ENCODE measurements around the gene MUC2.
"Not testable (repeated sequence)": the region's sequence is repeated elsewhere in the genome, so short reads cannot be mapped to it uniquely, and the experiment has no call there.

Gene MUC2

DNA sequence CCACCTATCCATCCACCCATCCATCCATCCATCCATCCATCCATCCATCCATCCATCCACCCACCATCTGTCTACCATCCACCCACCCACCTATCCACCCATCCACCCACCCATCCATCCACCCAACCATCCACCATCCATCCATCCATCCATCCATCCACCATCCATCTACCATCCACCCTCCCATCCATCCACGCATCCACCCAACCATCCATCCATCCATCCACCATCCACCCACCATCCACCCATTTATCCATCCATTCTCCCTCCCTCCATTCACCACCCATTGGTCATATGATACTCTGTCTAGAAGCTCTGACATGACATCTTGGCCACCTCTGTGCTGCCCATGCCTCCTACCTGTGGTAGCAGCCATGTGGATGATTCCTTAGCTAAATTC lies 31.7 kb downstream of the MUC2 start:
- no peak for DNase-seq (ENCODE audit: low spot score)

DNA sequence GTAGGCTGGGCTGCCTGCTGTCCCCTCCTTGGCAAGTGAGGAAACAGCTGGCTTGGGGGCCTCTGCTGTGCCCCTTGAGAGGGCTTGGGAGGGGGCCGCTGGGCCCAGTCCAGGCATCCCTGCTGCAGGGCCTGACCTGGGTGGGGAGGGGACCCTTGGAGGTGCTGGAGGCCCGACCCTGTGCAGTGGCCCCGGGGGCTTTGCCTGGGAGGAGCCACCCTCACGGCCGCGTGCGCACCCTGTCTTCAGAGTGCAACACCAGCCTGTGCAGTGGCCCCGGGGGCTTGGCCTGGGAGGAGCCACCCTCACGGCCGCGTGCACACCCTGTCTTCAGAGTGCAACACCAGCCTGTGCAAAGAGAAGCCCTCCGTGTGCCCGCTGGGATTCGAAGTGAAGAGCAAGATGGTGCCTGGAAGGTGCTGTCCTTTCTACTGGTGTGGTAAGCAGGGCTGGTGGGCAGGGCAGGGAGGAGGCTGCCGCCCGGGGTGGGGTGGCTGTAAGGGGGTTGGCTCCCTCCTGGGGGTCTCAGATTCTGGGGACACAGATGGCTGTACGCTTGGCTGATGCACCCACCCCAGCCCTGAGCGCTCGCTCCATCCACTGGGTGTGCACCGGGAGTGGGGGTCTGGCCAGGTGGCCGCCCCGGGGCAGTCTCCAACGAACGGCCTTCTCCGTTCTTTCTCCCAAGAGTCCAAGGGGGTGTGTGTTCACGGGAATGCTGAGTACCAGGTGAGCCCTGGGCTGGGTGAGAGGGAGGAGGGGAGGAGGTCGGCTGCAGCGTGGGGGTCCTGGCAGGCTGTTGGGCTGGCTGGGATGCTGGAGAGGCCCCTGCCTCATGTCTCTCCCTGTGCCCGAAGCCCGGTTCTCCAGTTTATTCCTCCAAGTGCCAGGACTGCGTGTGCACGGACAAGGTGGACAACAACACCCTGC lies 32.9 kb downstream of the MUC2 start:
- DNase-seq (ENCODE audit: low spot score) = no peak

DNA sequence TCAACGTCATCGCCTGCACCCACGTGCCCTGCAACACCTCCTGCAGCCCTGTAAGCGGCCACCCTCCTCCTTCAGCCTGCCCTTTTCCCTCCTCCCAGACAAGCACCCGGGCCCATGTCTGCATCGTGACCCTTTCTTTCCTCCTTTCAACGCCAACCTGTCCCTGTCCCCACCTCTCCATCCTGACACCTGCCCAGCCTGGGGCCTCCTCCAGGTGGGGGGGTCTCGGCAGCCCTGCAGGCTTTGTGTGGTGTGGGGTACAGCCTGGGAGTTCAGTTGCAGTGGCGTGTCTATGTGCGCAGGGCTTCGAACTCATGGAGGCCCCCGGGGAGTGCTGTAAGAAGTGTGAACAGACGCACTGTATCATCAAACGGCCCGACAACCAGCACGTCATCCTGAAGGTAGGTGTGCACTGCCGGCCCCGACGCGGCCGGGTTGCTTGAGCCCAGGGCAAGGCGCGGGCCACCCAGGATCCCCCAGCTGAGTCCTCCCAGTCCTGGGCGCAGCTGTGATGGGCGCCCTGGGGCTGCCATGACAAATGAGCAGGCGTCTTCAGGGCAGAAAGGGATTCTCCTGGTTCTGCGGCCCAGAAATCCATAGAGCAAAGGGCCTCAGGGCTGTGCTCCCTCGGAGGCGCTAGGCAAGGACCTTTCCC lies 33.7 kb downstream of the MUC2 start:
- DNase-seq (ENCODE audit: low spot score) = no peak

DNA sequence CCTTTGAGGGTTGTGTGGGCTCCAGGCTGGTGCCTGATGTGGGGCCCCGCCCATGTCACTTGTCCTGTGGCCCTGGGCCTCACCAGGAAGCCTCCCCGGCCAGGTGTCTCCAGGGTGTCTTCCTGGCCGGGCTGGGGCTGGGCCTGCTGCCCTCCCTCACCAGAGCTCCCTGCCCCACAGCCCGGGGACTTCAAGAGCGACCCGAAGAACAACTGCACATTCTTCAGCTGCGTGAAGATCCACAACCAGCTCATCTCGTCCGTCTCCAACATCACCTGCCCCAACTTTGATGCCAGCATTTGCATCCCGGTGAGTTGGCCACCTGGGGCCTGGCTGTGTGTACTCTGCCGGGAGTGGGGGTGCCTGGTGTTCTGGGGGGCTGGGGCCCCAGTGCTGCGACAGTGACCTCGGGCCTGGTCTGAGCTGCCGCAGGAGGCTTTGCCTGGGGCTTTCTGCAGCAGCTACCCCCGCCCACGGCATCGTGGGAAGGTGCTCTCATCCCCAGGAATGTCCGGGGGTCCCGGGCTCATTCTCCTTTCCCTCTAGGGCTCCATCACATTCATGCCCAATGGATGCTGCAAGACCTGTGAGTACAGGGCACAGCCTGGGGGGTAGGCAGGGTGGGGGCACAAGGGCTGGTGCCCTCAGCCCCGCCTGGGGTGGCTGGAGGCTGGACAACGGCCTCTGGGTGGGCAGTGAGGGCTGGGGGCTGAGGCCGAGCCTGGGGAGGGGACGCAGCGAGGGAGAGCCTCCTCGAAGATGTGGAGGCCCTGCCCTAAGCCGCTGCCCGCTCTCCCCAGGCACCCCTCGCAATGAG lies 34.6 kb downstream of the MUC2 start:
- no peak for DNase-seq (ENCODE audit: low spot score)

DNA sequence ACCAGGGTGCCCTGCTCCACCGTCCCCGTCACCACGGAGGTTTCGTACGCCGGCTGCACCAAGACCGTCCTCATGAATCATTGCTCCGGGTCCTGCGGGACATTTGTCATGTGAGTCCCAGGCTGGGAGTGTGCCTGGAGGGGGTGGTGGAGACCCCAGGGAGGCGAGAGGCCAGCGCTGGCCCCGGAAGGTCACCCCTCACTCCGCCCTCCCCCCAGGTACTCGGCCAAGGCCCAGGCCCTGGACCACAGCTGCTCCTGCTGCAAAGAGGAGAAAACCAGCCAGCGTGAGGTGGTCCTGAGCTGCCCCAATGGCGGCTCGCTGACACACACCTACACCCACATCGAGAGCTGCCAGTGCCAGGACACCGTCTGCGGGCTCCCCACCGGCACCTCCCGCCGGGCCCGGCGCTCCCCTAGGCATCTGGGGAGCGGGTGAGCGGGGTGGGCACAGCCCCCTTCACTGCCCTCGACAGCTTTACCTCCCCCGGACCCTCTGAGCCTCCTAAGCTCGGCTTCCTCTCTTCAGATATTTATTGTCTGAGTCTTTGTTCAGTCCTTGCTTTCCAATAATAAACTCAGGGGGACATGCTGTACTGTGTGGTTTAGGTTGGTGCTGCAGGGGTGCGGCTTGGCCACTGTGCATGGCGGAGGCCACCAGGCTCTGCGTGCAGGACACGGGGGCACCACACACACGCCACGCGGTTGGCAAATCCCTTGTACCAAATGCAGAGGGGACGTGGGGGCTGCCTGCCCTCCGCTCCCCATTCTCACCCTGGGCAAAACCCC lies 35.4 kb downstream of the MUC2 start:
- DNase-seq (ENCODE audit: low spot score) = no peak

DNA sequence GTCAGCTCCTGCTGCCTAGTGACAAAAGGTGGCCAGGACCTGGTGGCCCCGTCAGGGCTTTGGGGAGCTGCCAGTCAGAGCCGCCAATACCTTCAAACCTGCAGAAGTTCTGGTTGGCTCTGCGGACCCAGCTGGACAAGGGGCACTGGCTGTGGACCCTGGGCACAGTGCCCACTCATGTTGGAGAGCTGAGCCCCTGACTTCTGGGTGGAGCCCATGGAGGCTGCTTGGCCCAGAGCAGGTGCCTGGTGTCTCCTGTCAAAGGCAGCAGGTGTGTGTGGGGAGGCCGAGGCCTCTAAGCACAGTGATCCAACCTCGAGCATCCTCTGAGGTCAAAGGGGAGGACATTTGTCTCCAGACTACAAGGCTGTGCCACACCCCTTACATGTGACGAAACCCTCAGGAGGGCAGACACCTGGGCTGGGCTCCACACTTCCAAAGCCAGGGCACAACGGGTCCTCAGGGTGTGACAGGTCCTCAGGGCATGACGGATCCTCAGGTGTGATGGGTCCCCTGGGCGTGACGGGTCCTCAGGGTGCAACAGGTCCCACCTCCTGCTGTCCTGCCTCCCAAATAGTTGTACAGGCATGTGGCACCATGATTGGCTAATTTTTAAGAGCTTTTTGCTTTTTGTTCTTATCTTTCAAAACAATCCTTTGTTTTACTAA lies 37.0 kb downstream of the MUC2 start:
- DNase-seq (ENCODE audit: low spot score) = no peak

DNA sequence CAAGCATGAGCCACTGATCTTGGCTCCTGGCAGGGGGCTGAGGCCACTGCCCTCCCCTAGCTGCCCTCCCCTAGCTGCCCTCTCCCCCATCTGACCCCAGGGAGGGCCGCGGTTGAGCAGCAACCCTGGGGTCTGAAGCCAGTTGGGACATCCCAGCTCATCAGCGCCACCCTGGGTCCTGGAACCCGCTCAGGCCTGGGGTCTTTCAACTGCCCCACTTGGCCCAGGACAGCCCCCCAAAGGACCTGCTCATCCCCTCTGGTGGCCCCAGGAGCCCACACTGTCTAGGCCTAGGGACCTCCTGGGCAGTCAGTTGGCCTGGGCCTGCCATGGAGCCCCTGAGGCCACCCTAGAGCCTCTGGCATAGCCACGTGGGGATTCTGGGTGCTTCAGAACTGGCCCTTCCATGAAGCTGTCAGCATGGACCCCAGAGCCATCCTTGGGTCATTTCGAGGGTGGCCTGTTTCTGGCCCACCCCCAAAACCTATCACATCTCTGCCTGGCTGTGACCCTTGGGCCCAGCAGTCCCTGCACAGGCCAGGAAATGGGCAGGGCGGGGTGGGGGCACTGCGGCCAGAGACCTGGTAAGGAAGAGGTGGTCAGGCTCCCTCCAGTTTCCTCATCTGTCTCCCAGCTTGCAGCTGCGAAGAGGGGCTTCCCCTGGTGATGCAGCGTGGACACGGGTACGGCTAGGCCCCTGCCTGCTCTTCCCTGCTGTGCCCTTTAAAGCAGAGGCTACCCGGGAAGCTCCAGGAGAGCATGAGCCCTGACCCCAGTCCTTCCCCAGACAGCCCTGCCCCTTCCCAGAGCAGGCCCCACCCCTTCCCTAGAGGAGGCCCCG lies 37.9 kb downstream of the MUC2 start:
- DNase-seq (ENCODE audit: low spot score) = no peak

DNA sequence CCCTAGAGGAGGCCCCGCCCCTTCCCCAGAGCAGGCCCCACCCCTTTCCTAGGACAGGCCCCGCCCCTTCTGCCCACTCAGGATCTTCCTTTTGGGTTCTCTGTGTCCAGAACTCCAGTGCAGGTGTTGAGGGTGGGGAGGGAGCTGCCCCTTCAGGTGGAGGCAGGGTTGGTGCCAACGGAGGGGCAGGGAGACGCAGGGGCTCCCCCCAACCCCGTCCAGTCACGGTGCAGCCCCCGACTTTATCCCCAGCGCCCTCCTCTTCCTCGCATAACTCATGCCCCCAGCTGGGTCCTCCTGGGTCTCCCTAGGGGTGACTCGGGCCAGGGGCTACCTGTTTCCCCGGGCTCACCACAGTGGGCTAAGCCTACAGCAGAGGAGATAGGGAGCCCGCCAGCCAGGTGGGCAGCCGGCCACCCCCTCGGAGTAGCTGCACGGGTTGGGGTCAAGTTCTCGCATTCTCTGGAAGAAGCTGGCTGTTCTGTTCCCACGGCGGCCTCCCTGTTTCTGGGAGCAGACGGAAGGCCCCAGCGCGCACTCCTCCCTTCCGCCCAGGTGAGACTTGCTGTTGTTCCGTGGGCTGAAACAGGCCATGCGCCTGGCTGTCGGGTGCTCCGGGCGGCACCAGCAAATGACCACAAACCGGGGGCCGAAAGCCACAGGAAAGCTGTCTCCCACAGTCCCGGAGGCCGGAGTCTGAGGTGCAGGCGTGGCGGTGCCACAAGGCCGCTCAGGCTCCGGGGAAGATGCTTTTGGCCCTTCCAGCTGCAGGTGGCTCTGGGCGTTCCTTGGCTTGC lies 38.9 kb downstream of the MUC2 start:
- no peak for DNase-seq (ENCODE audit: low spot score)

DNA sequence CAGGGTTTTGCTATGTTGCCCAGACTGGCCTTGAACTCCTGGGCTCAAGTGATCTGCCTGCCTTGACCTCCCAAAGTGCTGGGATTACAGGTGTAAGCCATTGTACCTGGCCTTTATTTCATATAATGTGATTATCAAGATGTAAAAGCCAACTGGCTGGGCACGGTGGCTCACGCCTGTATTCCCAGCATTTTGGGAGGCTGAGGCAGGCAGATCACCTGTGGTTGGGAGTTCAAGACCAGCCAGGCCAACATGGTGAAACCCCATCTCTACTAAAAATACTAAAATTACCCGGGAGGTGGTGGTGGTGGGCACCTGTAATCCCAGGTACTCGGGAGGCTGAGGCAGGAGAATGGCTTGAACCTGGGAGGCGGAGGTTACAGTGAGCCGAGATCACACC lies 40.6 kb downstream of the MUC2 start:
- not testable (repeated sequence) for DNase-seq (ENCODE audit: low spot score)

DNA sequence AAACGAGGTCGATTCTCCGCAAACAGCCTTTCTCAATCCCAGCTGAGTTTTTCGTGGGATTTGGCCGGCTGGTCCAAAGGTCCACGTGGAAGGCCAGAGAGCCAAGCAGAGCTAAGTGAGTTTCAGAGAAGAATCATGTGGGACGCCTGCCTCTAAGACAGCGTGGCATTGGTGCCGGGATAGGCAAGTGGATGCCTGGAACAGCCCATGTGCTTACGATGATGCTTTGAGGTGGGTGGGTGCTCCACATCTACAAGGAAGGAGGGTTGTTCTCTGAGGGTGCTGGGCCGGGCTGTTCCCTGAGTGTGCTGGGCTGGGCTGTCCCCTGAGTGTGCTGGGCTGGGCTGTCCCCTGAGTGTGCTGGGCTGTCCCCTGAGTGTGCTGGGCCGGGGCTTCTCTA lies 41.4 kb downstream of the MUC2 start:
- DNase-seq (ENCODE audit: low spot score) = no peak

DNA sequence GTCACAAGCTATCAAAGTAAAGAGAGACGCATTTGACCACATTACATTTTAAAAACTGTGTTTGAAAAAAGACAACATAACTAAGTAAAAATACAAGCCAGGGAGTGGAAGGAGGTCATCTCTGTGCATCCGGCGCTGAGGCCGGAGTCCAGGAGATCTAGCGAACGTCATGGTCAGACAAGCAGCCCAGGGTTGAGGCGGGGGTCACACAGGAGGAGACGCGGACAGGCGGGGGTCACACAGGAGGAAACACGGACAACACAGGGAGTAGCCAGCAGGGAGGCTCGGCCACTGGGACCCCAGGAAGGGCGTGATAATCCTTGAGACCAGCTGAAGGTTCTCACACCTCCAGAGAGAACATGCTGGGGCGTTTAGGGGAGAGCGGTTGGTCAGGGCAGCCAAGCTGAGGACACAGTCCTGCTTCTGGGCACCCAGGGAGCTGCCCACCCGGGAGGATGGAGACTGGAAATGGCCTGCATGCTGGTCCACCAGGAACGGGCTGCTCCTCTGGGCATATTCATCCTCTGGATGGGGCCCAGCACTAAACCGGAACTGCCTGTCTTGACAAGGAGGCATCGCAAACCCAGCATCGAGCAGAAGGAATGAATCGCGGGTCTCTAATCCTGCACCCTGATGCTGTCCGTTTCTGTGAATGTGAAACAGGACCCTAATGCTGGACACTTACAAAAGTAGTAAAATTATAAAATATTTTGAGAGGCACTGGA lies 42.2 kb downstream of the MUC2 start:
- no peak for DNase-seq (ENCODE audit: low spot score)

DNA sequence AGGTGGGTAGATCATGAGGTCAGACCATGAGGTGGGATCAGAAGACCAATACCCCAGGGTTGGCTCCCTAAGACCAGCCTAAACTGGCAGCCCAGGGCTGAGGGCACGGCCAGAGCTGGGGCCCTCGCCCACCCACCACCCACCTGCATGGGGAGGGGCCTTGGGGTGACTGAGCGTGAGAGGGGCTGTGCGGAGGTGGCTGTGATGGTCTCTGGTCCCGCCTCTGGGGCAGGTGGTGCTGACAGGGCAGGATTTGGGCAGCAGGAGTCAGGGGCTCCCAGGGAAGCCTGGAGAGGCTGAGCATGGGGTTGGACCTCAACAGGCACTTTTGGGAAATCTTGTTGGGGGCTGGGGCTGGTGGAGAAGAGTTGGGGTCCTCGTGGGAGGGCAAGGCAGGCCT lies 43.3 kb downstream of the MUC2 start:
- DNase-seq (ENCODE audit: low spot score) = no peak

DNA sequence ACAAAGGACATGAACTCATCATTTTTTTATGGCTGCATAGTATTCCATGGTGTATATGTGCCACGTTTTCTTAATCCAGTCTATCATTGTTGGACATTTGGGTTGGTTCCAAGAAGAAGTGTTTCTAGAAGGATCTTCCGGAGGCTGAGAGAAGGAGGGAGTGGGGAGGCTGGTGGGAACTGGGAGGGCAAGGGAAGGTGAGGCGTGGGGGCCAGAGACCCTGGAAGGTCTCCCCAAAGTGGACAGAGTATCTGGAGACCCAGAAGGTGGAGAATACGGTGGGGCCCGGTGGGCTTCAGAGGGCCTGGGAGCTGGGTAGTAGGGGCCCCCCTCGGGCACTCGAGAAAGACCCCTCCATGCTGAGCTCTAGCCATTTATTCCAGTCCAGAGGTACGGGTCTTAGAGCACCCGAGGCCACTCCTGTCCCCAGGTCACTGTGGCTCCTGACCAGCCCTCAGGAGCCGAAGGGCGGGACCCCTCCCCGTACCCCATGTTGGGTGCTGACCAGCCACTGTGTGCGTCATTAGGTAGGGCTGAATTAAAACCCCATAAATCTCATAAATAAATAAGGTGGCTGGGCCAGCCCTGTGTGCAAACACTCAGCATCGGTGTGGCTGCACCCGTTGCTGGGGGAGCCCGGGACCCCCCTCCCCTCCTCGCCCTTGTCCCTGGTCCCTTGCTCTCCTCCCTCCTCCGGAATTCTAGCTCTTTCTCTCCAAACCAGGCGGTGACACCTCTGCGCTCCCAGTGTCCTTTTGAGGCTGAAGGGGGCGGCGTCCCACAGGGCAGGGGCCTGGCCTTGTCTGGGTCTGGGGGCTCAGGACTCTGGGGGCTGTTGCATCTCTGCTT lies 44.3 kb downstream of the MUC2 start:
- no peak for DNase-seq (ENCODE audit: low spot score)

DNA sequence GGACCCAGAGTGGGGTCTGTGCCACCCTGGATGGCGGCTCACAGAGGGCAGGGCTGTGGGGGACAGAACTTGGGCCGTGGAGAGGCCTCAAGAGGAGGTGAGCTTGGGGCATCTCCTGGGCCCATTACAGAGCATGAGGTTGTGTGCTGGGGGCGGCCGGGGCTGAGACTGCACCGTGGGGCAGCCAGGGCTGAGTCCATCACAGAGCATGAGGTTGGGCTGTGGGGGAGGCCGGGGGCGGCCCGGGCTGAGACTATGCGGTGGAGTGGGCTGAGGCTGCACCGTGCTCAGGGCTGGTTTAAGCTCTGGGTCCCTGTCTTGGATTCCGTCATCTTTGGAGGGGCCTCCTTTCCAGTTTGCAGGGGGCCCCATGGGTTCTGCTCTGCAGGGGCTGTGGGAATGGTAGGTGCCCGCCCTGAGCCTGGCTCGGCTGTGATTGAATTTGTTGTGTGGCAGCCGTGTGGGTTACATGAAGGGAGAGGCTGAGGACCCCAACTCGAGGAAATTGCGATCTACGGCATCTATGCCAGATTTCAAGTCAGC lies 45.0 kb downstream of the MUC2 start:
- DNase-seq (ENCODE audit: low spot score) = no peak

DNA sequence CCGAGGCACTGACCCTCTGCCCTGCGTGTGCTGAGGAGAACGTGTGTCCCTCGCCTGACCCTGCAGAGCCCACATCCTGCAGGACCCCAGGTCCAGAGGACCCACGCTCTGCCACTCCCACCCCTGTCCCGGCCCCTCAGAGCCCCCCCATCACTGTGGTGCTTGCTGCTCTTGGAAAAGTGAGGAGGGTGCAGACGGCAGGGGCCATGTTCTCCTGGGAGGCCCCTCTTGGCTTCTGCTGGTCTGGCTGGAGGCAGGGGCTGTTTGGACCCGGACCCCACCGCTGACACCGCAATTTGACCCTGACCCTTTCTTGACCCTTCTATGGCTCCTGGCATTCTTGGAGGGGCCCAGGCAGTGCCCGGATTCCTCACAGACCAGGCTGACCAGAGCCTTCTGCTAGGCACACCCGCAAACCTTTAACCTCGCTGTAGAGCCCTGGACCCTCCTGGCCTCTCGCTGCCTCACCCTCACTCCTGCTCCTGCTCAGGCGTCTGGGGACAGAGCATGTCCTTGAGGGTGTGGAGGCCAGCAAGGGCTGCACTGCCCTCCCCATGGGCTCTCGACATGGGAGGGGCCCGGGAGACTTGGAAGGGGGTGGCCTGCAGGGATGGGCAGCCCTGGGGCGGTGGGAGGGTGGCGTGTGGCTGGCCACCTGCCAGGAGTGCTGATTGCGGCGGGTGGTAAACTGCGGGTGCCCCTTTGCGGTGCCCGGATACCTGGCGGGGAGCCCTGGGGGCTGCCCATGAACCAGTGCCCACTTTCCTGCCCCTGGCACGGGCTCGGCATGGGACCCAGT lies 46.1 kb downstream of the MUC2 start:
- peak; percentile 42 for DNase-seq (ENCODE audit: low spot score)

DNA sequence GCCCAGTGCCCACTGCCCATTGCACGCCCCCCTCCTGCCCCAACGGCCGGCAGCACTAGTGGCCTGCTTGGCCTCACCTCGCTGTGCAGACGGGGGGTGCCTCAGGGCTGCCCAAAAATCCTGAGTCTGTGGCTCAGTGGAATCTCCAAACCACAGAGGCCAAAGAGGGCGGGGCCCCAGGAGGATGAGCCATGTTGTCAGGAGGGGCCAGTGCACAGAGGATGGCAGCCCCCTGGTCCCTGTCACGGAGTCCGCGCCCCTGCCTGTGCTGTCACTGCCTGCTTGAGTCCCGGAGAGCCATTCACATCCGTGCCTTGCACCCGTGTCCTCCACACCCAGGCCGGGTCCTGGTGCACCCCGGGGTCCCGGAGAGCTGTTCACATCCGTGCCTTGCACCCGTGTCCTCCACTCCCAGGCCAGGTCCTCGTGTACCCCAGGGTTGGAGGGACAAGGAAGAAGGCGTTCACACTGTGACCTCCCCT lies 46.7 kb downstream of the MUC2 start:
- DNase-seq (ENCODE audit: low spot score) = no peak

All from ecto neural progenitor cell (in vitro differentiated cells).